ENCODE data around the gene SPATA2.
A peak's percentile ranks its signal among the peaks of the same experiment; 100 is the strongest.

- TF ChIP-seq CTCF (IDR thresholded peaks at IDR 0.05): no peak
- TF ChIP-seq POLR2A (IDR thresholded peaks at IDR 0.05): peak; percentile 70 to 79
Measured at GRCh38 chr20:49915380-49916145, at the start of gene SPATA2.

Data from adrenal gland (tissue), 5 donors.